A673 (cell line): ENCODE measurements around the gene RGP1. TPM values are rescaled to one million over a fixed set of nuclear protein-coding genes. Genes with fewer than 3 reads are reported as not detected.

ENCODE experiments used
- BruUV-seq: library from RNA; stranded (reverse); fragments of 400-500 nt; replicated peaks from 2 replicates; lab custom pipeline; 2021; lab: Mats Ljungman, UMichigan
- CTCF ChIA-PET: fragments of 300-600 bp; sonication (Branson Sonifier 250); formaldehyde crosslinking; loops from one replicate; lab custom pipeline; 2022; ENCODE audit warnings: antibody characterized with exemption; lab: Charles Lee
- POLR2A ChIA-PET: fragments of 300-600 bp; sonication (Branson Sonifier 250); formaldehyde crosslinking; loops from one replicate; lab custom pipeline; 2022; ENCODE audit warnings: antibody characterized with exemption; ENCODE audit not compliant: low non-redundant PET; lab: Charles Lee
- DNase-seq: peaks from one replicate; pipeline ENCODE4 v3.0.0-alpha.2; 2015; ENCODE audit warnings: low spot score
- H3K27ac ChIP-seq: fragments of 200-600 bp; sonication (generic); 2 replicates; pipeline ENCODE4 v1.5.1; 2016; ENCODE audit warnings: mixed run types, low read depth, mild to moderate bottlenecking, mixed read lengths, antibody characterized with exemption, low read length; ENCODE audit not compliant: poor library complexity, severe bottlenecking
- H3K27me3 ChIP-seq: fragments of 200-600 bp; sonication (generic); replicated peaks from 2 replicates; pipeline ENCODE4 v1.6.1; 2017; ENCODE audit warnings: mixed run types, low read depth, mild to moderate bottlenecking, mixed read lengths, antibody characterized with exemption, low read length; ENCODE audit not compliant: insufficient read depth, poor library complexity
- H3K36me3 ChIP-seq: fragments of 200-600 bp; sonication (generic); 2 replicates; pipeline ENCODE4 v1.6.1; 2016; ENCODE audit warnings: mixed run types, mild to moderate bottlenecking, mixed read lengths, antibody characterized with exemption, low read length; ENCODE audit not compliant: insufficient read depth, poor library complexity, severe bottlenecking
- H3K4me1 ChIP-seq: fragments of 200-600 bp; sonication (generic); 2 replicates; pipeline ENCODE4 v1.6.1; 2017; ENCODE audit warnings: mixed run types, mild to moderate bottlenecking, mixed read lengths, antibody characterized with exemption, low read length; ENCODE audit not compliant: insufficient read depth, poor library complexity, severe bottlenecking
- H3K4me3 ChIP-seq: fragments of 200-600 bp; sonication (generic); 2 replicates; pipeline ENCODE4 v1.5.1; 2016; ENCODE audit warnings: low read depth, mixed run types, mild to moderate bottlenecking, mixed read lengths, low read length; ENCODE audit not compliant: poor library complexity, severe bottlenecking
- H3K9me3 ChIP-seq: fragments of 200-600 bp; sonication (generic); 2 replicates; pipeline ENCODE4 v1.6.1; 2016; ENCODE audit warnings: mixed run types, low read depth, mild to moderate bottlenecking, mixed read lengths, antibody characterized with exemption, low read length; ENCODE audit not compliant: poor library complexity, severe bottlenecking
- CTCF ChIP-seq: fragments of 300-800, 200-600 bp; sonication (generic); conservative IDR thresholded peaks from 2 replicates; pipeline ENCODE4 v1.5.1; 2017; ENCODE audit warnings: low read depth, mild to moderate bottlenecking, antibody characterized with exemption, low read length, moderate library complexity, mixed read lengths
- EZH2 ChIP-seq: fragments of 200-600 bp; sonication (generic); IDR thresholded peaks from 2 replicates; pipeline ENCODE4 v1.6.1; 2017; ENCODE audit warnings: borderline replicate concordance, low read depth, mild to moderate bottlenecking, mixed read lengths, antibody characterized with exemption, low read length; ENCODE audit not compliant: poor library complexity, severe bottlenecking
- intact Hi-C: fragments of 100-400 bp; cut with micrococcal nuclease; formaldehyde crosslinking; loops from one replicate; pipeline ENCODE4 v1.10.0; 2022; ENCODE audit not compliant: unreplicated experiment
- total RNA-seq: library from RNA; stranded (reverse); gene quantifications from 2 replicates; pipeline ENCODE4 v1.2.3, GENCODE V29; 2021

RGP1 gene
- total RNA-seq, 1 experiment from 2014 or later: 21.9 TPM

- CTCF ChIA-PET: interaction anchor here (0.7 to 2.0 kb wide), 14 partner anchors 12 to 1298 kb away, joined by 3 to 40 read pairs (median 5); no protein-coding TSS in a partner anchor
- Histone ChIP-seq H3K4me3 (no peak overlapping the region), H3K27ac (no peak overlapping the region)
These were observed 40.9 kb downstream of the RGP1 start for GRCh38 chr9:35790025-35790384.

GRCh38 chr9:35790385-35791296, 41.6 kb downstream of the RGP1 start:
- no TSS peak for BruUV-seq
- Histone ChIP-seq H3K4me3 (no peak overlapping the region), H3K27ac (no peak overlapping the region), H3K36me3 (no peaks in the 10 kb centered on the region), H3K27me3 (no peaks in the 10 kb centered on the region), H3K9me3 (no peaks in the 10 kb centered on the region), H3K4me1 (no peaks in the 10 kb centered on the region)
- ChIA-PET CTCF (interaction anchor here (0.5 to 2.0 kb wide), 15 partner anchors 13 to 1299 kb away, joined by 3 to 40 read pairs (median 5); no protein-coding TSS in a partner anchor), POLR2A (interaction anchor here (0.6 to 0.8 kb wide), 2 partner anchors 28 to 387 kb away, joined by 3 read pairs; no protein-coding TSS in a partner anchor)
- TF ChIP-seq CTCF (peak; percentile 91), EZH2 (no peak)
- DNase-seq: peak; percentile 89
- intact Hi-C loops: loop anchor here (1.0 to 10.0 kb wide), 4 partner anchors 33 to 234 kb away; no protein-coding TSS in a partner anchor

More at GRCh38 chr9:35790025-35790384, 40.9 kb downstream of the RGP1 start:
- no peaks in the 10 kb centered on the region for H3K4me1 ChIP-seq
- BruUV-seq: no TSS peak
- no peaks in the 10 kb centered on the region for H3K9me3 ChIP-seq
- no peaks in the 10 kb centered on the region for H3K27me3 ChIP-seq
- DNase-seq: no peak
- POLR2A ChIA-PET: interaction anchor here (0.8 kb wide), 1 partner anchor 27 kb away, joined by 3 read pairs; no protein-coding TSS in a partner anchor
- H3K36me3 ChIP-seq: no peaks in the 10 kb centered on the region
- no peak for TF ChIP-seq EZH2
- TF ChIP-seq CTCF: no peak
- intact Hi-C loops: loop anchor here (1.0 to 10.0 kb wide), 4 partner anchors 33 to 235 kb away; no protein-coding TSS in a partner anchor

- TF ChIP-seq CTCF: no peak
- CTCF ChIA-PET: no interaction called here
- POLR2A ChIA-PET: no interaction called here
- DNase-seq: no peak
- Histone ChIP-seq H3K36me3 (no peaks in the 10 kb centered on the region), H3K27ac (no peak within 1 kb of the TSS), H3K9me3 (no peaks in the 10 kb centered on the region), H3K4me3 (no peak within 1 kb of the TSS), H3K27me3 (no peaks in the 10 kb centered on the region), H3K4me1 (no peaks in the 10 kb centered on the region)
- intact Hi-C loops: loop anchor here (5.0 to 10.0 kb wide), 2 partner anchors 34 to 233 kb away; no protein-coding TSS in a partner anchor
- BruUV-seq: no TSS peak
These were observed 42.3 kb downstream of the RGP1 start, which contains the start of gene NPR2 for GRCh38 chr9:35791297-35791921. Gene NPR2, plus strand, starts transcription at chr9:35791591. Its CDS starts 818 bp downstream, at chr9:35792409.
